Body of pancreas (tissue), 4 donors: Measurements from ENCODE around the gene CTF1.

Source experiments
- POLR2A ChIP-seq, 3 donors: fragments of 450-650 bp; IDR thresholded peaks; one replicate each; pipeline ENCODE4 v1.6.1; 2016; ENCODE audit warnings: antibody characterized with exemption in 3 of 3, mild to moderate bottlenecking in 2 of 3
- TF ChIP-seq, protein P1 (sequence below), 7 experiments: fragments of 450-650 bp in 4 of 7; fragments of 200-600 bp in 3 of 7; sonication (generic) in 3 of 7; IDR thresholded peaks; one replicate each; pipeline ENCODE4 v1.5.1; 2016 to 2019; ENCODE audit warnings: antibody characterized with exemption in 7 of 7

DNA sequence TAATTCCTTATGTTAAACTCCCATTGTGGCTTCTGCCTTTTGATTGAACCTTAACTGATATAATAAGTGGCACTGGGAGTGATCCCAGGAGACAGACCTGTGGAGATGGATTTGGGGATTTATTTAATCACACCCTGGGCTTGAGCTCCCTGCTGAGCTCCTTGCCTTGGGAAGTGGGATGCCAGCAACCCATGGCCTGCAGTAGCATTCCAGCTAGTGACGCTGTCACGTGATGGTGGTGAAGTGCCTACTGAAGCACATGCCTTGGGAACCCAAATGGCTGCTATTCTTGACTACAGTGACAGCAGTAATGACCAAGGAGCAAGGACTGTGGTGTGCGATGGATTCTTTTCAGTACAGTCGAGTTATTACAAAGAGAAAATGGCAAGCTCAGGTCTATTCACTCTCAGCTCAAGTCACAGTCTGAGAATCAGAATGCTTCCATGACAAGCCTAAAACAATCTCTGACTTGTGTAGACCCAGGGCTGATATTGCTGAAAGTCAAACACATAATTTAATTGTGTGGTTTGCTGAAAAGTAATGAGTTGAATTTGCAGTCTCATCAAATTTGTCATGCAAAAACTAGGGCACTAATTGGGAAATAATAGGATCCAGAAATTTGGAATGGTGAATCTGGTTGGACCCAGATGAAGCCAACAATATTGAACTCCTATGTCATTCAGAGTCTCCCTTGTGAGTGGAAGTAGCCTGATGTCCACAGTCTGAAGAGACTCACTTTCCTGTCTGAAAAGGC is 49.6 kb upstream of the CTF1 start:
- TF ChIP-seq, protein P1, sequence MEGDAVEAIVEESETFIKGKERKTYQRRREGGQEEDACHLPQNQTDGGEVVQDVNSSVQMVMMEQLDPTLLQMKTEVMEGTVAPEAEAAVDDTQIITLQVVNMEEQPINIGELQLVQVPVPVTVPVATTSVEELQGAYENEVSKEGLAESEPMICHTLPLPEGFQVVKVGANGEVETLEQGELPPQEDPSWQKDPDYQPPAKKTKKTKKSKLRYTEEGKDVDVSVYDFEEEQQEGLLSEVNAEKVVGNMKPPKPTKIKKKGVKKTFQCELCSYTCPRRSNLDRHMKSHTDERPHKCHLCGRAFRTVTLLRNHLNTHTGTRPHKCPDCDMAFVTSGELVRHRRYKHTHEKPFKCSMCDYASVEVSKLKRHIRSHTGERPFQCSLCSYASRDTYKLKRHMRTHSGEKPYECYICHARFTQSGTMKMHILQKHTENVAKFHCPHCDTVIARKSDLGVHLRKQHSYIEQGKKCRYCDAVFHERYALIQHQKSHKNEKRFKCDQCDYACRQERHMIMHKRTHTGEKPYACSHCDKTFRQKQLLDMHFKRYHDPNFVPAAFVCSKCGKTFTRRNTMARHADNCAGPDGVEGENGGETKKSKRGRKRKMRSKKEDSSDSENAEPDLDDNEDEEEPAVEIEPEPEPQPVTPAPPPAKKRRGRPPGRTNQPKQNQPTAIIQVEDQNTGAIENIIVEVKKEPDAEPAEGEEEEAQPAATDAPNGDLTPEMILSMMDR (IDR thresholded peaks at IDR 0.05), result no peak
- no peak for TF ChIP-seq POLR2A (IDR thresholded peaks at IDR 0.05)
